DOHH2 (cell line): ENCODE measurements around the gene MGAT1.

Experiments used
- H3F3A ChIP-seq: fragments of 200-600 bp; sonication (generic), shearing (Covaris generic); 2 replicates; pipeline ENCODE4 v1.6.0; 2016; ENCODE audit warnings: antibody characterized with exemption, mild to moderate bottlenecking; ENCODE audit not compliant: control insufficient read depth, insufficient read depth
- H3K27ac ChIP-seq: fragments of 200-600 bp; sonication (generic); 2 replicates; pipeline ENCODE4 v1.5.1; 2014; ENCODE audit warnings: low read depth, mild to moderate bottlenecking, low read length, moderate library complexity
- H3K27me3 ChIP-seq: fragments of 200-600 bp; sonication (generic); 2 replicates; pipeline ENCODE4 v1.6.1; 2014; ENCODE audit warnings: mild to moderate bottlenecking, low read length, mixed read lengths; ENCODE audit not compliant: control insufficient read depth
- H3K36me3 ChIP-seq: fragments of 200-600 bp; sonication (generic); 2 replicates; pipeline ENCODE4 v1.6.1; 2014; ENCODE audit warnings: mild to moderate bottlenecking, low read length, moderate library complexity, mixed read lengths; ENCODE audit not compliant: control insufficient read depth
- H3K4me1 ChIP-seq: fragments of 200-600 bp; sonication (generic); 2 replicates; pipeline ENCODE4 v1.6.1; 2014; ENCODE audit warnings: mild to moderate bottlenecking, low read length, mixed read lengths; ENCODE audit not compliant: control insufficient read depth
- H3K4me2 ChIP-seq: fragments of 200-600 bp; sonication (generic); 2 replicates; pipeline ENCODE4 v1.6.0; 2014; ENCODE audit warnings: mild to moderate bottlenecking, low read length, moderate library complexity
- H3K4me3 ChIP-seq: fragments of 200-600 bp; sonication (generic); 2 replicates; pipeline ENCODE4 v1.5.1; 2014; ENCODE audit warnings: mild to moderate bottlenecking, low read length, mixed read lengths
- H3K79me2 ChIP-seq: fragments of 200-600 bp; sonication (generic); 2 replicates; pipeline ENCODE4 v1.6.1; 2014; ENCODE audit warnings: mild to moderate bottlenecking, low read length, mixed read lengths; ENCODE audit not compliant: control insufficient read depth
- H3K9me2 ChIP-seq: fragments of 200-600 bp; sonication (generic); replicated peaks from 2 replicates; pipeline ENCODE4 v1.6.1; 2014; ENCODE audit warnings: mild to moderate bottlenecking, low read length, mixed read lengths; ENCODE audit not compliant: control insufficient read depth
- H3K9me3 ChIP-seq: fragments of 200-600 bp; sonication (generic); 2 replicates; pipeline ENCODE4 v1.6.1; 2014; ENCODE audit warnings: antibody characterized with exemption, low read length, mixed read lengths; ENCODE audit not compliant: control insufficient read depth, insufficient read depth
- H4K20me1 ChIP-seq: fragments of 200-600 bp; sonication (generic); 2 replicates; pipeline ENCODE4 v1.6.0; 2014; ENCODE audit warnings: low read depth, mild to moderate bottlenecking, antibody characterized with exemption, low read length, moderate library complexity; ENCODE audit not compliant: control insufficient read depth, insufficient read depth
- EZH2phosphoT487 ChIP-seq: fragments of 200-600 bp; sonication (generic); IDR thresholded peaks from 2 replicates; pipeline ENCODE4 v1.6.1; 2017; ENCODE audit warnings: borderline replicate concordance, mild to moderate bottlenecking, antibody characterized with exemption, low read length, moderate library complexity, mixed read lengths
- TF ChIP-seq, protein P1 (sequence below): fragments of 200-600 bp; sonication (generic); IDR thresholded peaks from one replicate; pipeline ENCODE4 v1.5.1; 2014; ENCODE audit warnings: antibody characterized with exemption, mild to moderate bottlenecking, low read depth, low read length; ENCODE audit not compliant: poor library complexity, severe bottlenecking

MGAT1 gene

DNA sequence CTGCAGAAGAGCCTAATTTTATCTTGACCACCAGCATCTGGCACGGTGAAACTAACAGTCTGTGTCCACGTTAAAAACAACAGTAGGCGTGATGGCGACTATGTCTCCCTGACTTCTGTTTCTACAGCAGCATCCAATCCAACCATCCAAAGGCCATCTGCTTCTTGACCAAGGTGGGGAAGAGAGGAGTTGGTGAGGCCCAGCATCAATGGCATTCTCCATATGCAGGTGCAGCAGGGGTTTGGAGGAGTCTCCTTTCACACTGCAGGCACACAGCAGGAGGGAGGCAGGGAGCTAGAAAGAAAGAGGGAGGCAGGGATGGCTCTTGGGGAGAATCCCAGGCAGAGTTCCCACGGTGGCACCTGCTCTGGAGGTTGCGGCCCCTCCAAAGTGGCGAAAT is 27.0 kb downstream of the MGAT1 start:
- no peaks in the 10 kb centered on the region for H3K79me2 ChIP-seq
- no peaks in the 10 kb centered on the region for H3K9me2 ChIP-seq
- no peaks in the 10 kb centered on the region for H3K4me1 ChIP-seq
- H3K4me2 ChIP-seq, result no peak overlapping the region
- H3K9me3 ChIP-seq, result no peaks in the 10 kb centered on the region
- H3K4me3 ChIP-seq, result no peak overlapping the region
- no peak overlapping the region for H3K27ac ChIP-seq
- peaks cover 5% of the 10 kb centered on the region; the same call in 1 of the 2 replicates for H3K27me3 ChIP-seq
- H4K20me1 ChIP-seq, result no peaks in the 10 kb centered on the region
- no peaks in the 10 kb centered on the region for H3F3A ChIP-seq
- no peaks in the 10 kb centered on the region for H3K36me3 ChIP-seq
- no peak for TF ChIP-seq EZH2phosphoT487
- TF ChIP-seq, protein P1, sequence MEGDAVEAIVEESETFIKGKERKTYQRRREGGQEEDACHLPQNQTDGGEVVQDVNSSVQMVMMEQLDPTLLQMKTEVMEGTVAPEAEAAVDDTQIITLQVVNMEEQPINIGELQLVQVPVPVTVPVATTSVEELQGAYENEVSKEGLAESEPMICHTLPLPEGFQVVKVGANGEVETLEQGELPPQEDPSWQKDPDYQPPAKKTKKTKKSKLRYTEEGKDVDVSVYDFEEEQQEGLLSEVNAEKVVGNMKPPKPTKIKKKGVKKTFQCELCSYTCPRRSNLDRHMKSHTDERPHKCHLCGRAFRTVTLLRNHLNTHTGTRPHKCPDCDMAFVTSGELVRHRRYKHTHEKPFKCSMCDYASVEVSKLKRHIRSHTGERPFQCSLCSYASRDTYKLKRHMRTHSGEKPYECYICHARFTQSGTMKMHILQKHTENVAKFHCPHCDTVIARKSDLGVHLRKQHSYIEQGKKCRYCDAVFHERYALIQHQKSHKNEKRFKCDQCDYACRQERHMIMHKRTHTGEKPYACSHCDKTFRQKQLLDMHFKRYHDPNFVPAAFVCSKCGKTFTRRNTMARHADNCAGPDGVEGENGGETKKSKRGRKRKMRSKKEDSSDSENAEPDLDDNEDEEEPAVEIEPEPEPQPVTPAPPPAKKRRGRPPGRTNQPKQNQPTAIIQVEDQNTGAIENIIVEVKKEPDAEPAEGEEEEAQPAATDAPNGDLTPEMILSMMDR, result no peak

GRCh38 chr5:180771839-180772238 is 30.8 kb downstream of the MGAT1 start:
- no peaks in the 10 kb centered on the region for H3K9me2 ChIP-seq
- H3K4me1 ChIP-seq, result no peaks in the 10 kb centered on the region
- H3K36me3 ChIP-seq, result no peaks in the 10 kb centered on the region
- H3K27me3 ChIP-seq, result peaks cover 5% of the 10 kb centered on the region; the same call in 1 of the 2 replicates
- H3K4me2 ChIP-seq, result no peak overlapping the region
- H3K27ac ChIP-seq, result no peak overlapping the region
- no peaks in the 10 kb centered on the region for H3K79me2 ChIP-seq
- no peaks in the 10 kb centered on the region for H3K9me3 ChIP-seq
- no peak overlapping the region for H3K4me3 ChIP-seq
- no peaks in the 10 kb centered on the region for H3F3A ChIP-seq
- TF ChIP-seq, protein P1, result no peak
- no peak for TF ChIP-seq EZH2phosphoT487
- H4K20me1 ChIP-seq, result no peaks in the 10 kb centered on the region

DNA sequence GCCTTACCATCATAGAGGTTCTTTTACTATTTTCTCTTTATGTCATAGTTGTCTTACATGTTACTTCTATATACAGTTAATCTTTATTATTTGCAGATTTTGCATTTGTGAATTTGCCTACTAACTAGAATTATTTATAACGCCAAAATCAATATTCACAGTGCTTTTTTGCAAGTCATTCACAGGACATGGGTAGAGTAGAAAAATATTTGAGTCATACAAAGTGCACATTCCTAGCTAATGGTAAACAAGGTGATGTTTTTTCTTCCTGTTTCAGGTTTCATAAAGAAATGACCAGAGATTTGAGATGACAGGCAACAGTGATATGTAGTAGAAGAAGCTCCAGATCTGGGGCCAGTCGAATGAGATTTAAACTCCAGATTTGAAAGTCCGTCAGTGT is 32.8 kb downstream of the MGAT1 start:
- Histone ChIP-seq H3F3A (no peaks in the 10 kb centered on the region), H3K27me3 (peaks cover 5% of the 10 kb centered on the region; the same call in 1 of the 2 replicates), H3K4me2 (no peak overlapping the region), H3K27ac (no peak overlapping the region), H3K4me1 (no peaks in the 10 kb centered on the region), H3K9me3 (no peaks in the 10 kb centered on the region), H3K9me2 (no peaks in the 10 kb centered on the region), H3K36me3 (no peaks in the 10 kb centered on the region), H3K79me2 (no peaks in the 10 kb centered on the region), H4K20me1 (no peaks in the 10 kb centered on the region), H3K4me3 (no peak overlapping the region)
- TF ChIP-seq, protein P1, result no peak
- TF ChIP-seq EZH2phosphoT487, result no peak
